ENCODE data around the gene LSS.
"Not testable (repeated sequence)": the region's sequence is repeated elsewhere in the genome, so short reads cannot be mapped to it uniquely, and the experiment has no call there.

LSS gene

GRCh38 chr21:46171585-46171984 is 57.0 kb downstream of the LSS start:
- TF ChIP-seq CTCF (conservative IDR thresholded peaks at IDR 0.05; ENCODE audit: low read length) (no peak), EZH2phosphoT487 (IDR thresholded peaks at IDR 0.05; ENCODE audit: borderline replicate concordance) (no peak)

GRCh38 chr21:46170436-46171193 is 58.0 kb downstream of the LSS start:
- peaks cover 13% of the 10 kb centered on the region; the same call in 1 of the 2 replicates for H3K9me3 ChIP-seq (ENCODE audit: insufficient read depth, low read depth, low read length)
- H3K4me1 ChIP-seq (ENCODE audit: insufficient read depth, low read length, poor library complexity, severe bottlenecking); H2AFZ ChIP-seq (ENCODE audit: low read length); H3K27me3 ChIP-seq (ENCODE audit: insufficient read depth, low read length, poor library complexity, severe bottlenecking); H3K4me3 ChIP-seq (ENCODE audit: low read length, poor library complexity, severe bottlenecking); H3K36me3 ChIP-seq (ENCODE audit: insufficient read depth, low read length); H3K4me2 ChIP-seq (ENCODE audit: low read depth, low read length, poor library complexity, severe bottlenecking); H3K9ac ChIP-seq (ENCODE audit: low read depth, low read length, poor library complexity, severe bottlenecking); H3K79me2 ChIP-seq (ENCODE audit: insufficient read depth, low read length); H3K9me2 ChIP-seq (replicated peaks; ENCODE audit: low read depth, low read length); H4K20me1 ChIP-seq (ENCODE audit: insufficient read depth, low read length, poor library complexity, severe bottlenecking); H3F3A ChIP-seq (ENCODE audit: low read depth): not testable (repeated sequence)

More at GRCh38 chr21:46171585-46171984, 57.0 kb downstream of the LSS start:
- H3K4me3 ChIP-seq (ENCODE audit: low read length, poor library complexity, severe bottlenecking) = no peak overlapping the region
- H4K20me1 ChIP-seq (ENCODE audit: insufficient read depth, low read length, poor library complexity, severe bottlenecking) = no peaks in the 10 kb centered on the region
- H3K4me1 ChIP-seq (ENCODE audit: insufficient read depth, low read length, poor library complexity, severe bottlenecking) = no peaks in the 10 kb centered on the region
- no peaks in the 10 kb centered on the region for H3F3A ChIP-seq (ENCODE audit: low read depth)
- H3K36me3 ChIP-seq (ENCODE audit: insufficient read depth, low read length) = no peaks in the 10 kb centered on the region
- H3K9me3 ChIP-seq (ENCODE audit: insufficient read depth, low read depth, low read length) = peaks cover 20% of the 10 kb centered on the region; the same call in 1 of the 2 replicates
- no peak overlapping the region for H3K9ac ChIP-seq (ENCODE audit: low read depth, low read length, poor library complexity, severe bottlenecking)
- H3K4me2 ChIP-seq (ENCODE audit: low read depth, low read length, poor library complexity, severe bottlenecking) = no peak overlapping the region
- H3K27me3 ChIP-seq (ENCODE audit: insufficient read depth, low read length, poor library complexity, severe bottlenecking) = no peaks in the 10 kb centered on the region
- no peak overlapping the region for H2AFZ ChIP-seq (ENCODE audit: low read length)
- no peaks in the 10 kb centered on the region for H3K79me2 ChIP-seq (ENCODE audit: insufficient read depth, low read length)
- no peaks in the 10 kb centered on the region for H3K9me2 ChIP-seq (replicated peaks; ENCODE audit: low read depth, low read length)

GRCh38 chr21:46168659-46169386 is 59.8 kb downstream of the LSS start:
- Histone ChIP-seq H3F3A (ENCODE audit: low read depth) (no peaks in the 10 kb centered on the region), H3K9ac (ENCODE audit: low read depth, low read length, poor library complexity, severe bottlenecking) (no peak overlapping the region), H3K79me2 (ENCODE audit: insufficient read depth, low read length) (no peaks in the 10 kb centered on the region), H4K20me1 (ENCODE audit: insufficient read depth, low read length, poor library complexity, severe bottlenecking) (no peaks in the 10 kb centered on the region), H3K9me3 (ENCODE audit: insufficient read depth, low read depth, low read length) (peaks cover 3% of the 10 kb centered on the region; the same call in 1 of the 2 replicates), H2AFZ (ENCODE audit: low read length) (no peak overlapping the region), H3K27me3 (ENCODE audit: insufficient read depth, low read length, poor library complexity, severe bottlenecking) (no peaks in the 10 kb centered on the region), H3K4me1 (ENCODE audit: insufficient read depth, low read length, poor library complexity, severe bottlenecking) (no peaks in the 10 kb centered on the region), H3K36me3 (ENCODE audit: insufficient read depth, low read length) (no peaks in the 10 kb centered on the region), H3K4me3 (ENCODE audit: low read length, poor library complexity, severe bottlenecking) (no peak overlapping the region), H3K4me2 (ENCODE audit: low read depth, low read length, poor library complexity, severe bottlenecking) (no peak overlapping the region), H3K9me2 (replicated peaks; ENCODE audit: low read depth, low read length) (no peaks in the 10 kb centered on the region)
- TF ChIP-seq CTCF (conservative IDR thresholded peaks at IDR 0.05; ENCODE audit: low read length) (no peak), EZH2phosphoT487 (IDR thresholded peaks at IDR 0.05; ENCODE audit: borderline replicate concordance) (no peak)
